Spleen (tissue), 7 donors: Measurements from ENCODE around the gene CMTR2.

Source experiments
- POLR2A ChIP-seq, 3 donors: fragments of 450-650 bp; IDR thresholded peaks; one replicate each; pipeline ENCODE4 v1.5.1; 2017; ENCODE audit warnings: antibody characterized with exemption in 3 of 3, mild to moderate bottlenecking in 1 of 3
- POLR2AphosphoS5 ChIP-seq, 3 donors: sonication (generic); formaldehyde crosslinking; IDR thresholded peaks; one replicate each; pipeline ENCODE4 v1.5.1; 2017; ENCODE audit warnings: antibody characterized with exemption in 3 of 3
- TF ChIP-seq, protein P1 (sequence below), 11 experiments: fragments of 200-600 bp in 7 of 11; fragments of 450-650 bp in 4 of 11; sonication (generic) in 4 of 11; IDR thresholded peaks in 8 of 11; conservative IDR thresholded peaks in 3 of 11; 1 replicate in 7 of 11; 2 replicates in 4 of 11; pipeline versions ENCODE4 v1.4.0 to v1.8.0; 2016 to 2021; ENCODE audit warnings: antibody characterized with exemption in 11 of 11, inconsistent platforms in 4 of 11, mild to moderate bottlenecking in 1 of 11
- donor health status: DM: no; HTN: no; CAD: no; lungs with moderate emphysema.
- donor health status: DM: no; HTN: no; CAD: no.
- donor health status: DM: no; HTN: no; CAD: no.

GRCh38 chr16:71242036-71242435, 47.2 kb downstream of the CMTR2 start:
- TF ChIP-seq POLR2A (IDR thresholded peaks at IDR 0.05) (no peak), POLR2AphosphoS5 (IDR thresholded peaks at IDR 0.05) (no peak)
- TF ChIP-seq, protein P1, sequence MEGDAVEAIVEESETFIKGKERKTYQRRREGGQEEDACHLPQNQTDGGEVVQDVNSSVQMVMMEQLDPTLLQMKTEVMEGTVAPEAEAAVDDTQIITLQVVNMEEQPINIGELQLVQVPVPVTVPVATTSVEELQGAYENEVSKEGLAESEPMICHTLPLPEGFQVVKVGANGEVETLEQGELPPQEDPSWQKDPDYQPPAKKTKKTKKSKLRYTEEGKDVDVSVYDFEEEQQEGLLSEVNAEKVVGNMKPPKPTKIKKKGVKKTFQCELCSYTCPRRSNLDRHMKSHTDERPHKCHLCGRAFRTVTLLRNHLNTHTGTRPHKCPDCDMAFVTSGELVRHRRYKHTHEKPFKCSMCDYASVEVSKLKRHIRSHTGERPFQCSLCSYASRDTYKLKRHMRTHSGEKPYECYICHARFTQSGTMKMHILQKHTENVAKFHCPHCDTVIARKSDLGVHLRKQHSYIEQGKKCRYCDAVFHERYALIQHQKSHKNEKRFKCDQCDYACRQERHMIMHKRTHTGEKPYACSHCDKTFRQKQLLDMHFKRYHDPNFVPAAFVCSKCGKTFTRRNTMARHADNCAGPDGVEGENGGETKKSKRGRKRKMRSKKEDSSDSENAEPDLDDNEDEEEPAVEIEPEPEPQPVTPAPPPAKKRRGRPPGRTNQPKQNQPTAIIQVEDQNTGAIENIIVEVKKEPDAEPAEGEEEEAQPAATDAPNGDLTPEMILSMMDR (IDR thresholded peaks at IDR 0.05 in 8 of 11, conservative IDR thresholded peaks at IDR 0.05 in 3 of 11): no peak
